IMR-90 (cell line): ENCODE data around the gene FOXI3.

ENCODE experiments used
- BHLHE40 ChIP-seq: fragments of 150-350 bp; IDR thresholded peaks from 2 replicates; pipeline ENCODE4 v1.6.1; 2016; ENCODE audit warnings: mild to moderate bottlenecking, low read depth, low read length
- CEBPB ChIP-seq: IDR thresholded peaks from 2 replicates; pipeline ENCODE4 v1.6.1; 2012; ENCODE audit warnings: low read depth, low read length, improper control_type of control experiment
- CHD1 ChIP-seq: IDR thresholded peaks from 2 replicates; pipeline ENCODE4 v1.6.1; 2012; ENCODE audit warnings: low read depth, low read length, improper control_type of control experiment
- CTCF ChIP-seq: conservative IDR thresholded peaks from 2 replicates; pipeline ENCODE4 v1.5.1; 2012; ENCODE audit warnings: mild to moderate bottlenecking, low read depth, low read length, improper control_type of control experiment
- FOS ChIP-seq: fragments of 150-350 bp; IDR thresholded peaks from 2 replicates; pipeline ENCODE4 v1.6.1; 2016; ENCODE audit warnings: low read depth, low read length
- MAFK ChIP-seq: IDR thresholded peaks from 2 replicates; pipeline ENCODE4 v1.6.1; 2012; ENCODE audit warnings: low read depth, low read length, improper control_type of control experiment
- MXI1 ChIP-seq: IDR thresholded peaks from 2 replicates; pipeline ENCODE4 v1.6.1; 2012; ENCODE audit warnings: low read depth, mild to moderate bottlenecking, low read length, moderate library complexity, borderline replicate concordance
- NFE2L2 ChIP-seq: fragments of 150-350 bp; IDR thresholded peaks from 2 replicates; pipeline ENCODE4 v1.6.1; 2016; ENCODE audit warnings: low read depth, mild to moderate bottlenecking, low read length
- POLR2A ChIP-seq: IDR thresholded peaks from 2 replicates; pipeline ENCODE4 v1.6.1; 2012; ENCODE audit warnings: mild to moderate bottlenecking, low read depth, low read length
- RCOR1 ChIP-seq: IDR thresholded peaks from 2 replicates; pipeline ENCODE4 v1.6.1; 2012; ENCODE audit warnings: mild to moderate bottlenecking, low read length, improper control_type of control experiment; ENCODE audit not compliant: insufficient replicate concordance
- SMC3 ChIP-seq: fragments of 150-350 bp; IDR thresholded peaks from 2 replicates; pipeline ENCODE4 v1.6.1; 2016; ENCODE audit warnings: low read depth, mild to moderate bottlenecking, antibody characterized with exemption, low read length, moderate library complexity
- USF2 ChIP-seq: fragments of 150-350 bp; IDR thresholded peaks from 2 replicates; pipeline ENCODE4 v1.6.1; 2017; ENCODE audit warnings: mild to moderate bottlenecking, antibody characterized with exemption, low read length, low read depth

GRCh38 chr2:88452980-88453582 lies 588 bp upstream of the FOXI3 start:
- TF ChIP-seq CTCF: no peak
- no peak for TF ChIP-seq FOS
- no peak for TF ChIP-seq CHD1
- TF ChIP-seq POLR2A: no peak
- no peak for TF ChIP-seq BHLHE40
- TF ChIP-seq NFE2L2: no peak
- TF ChIP-seq MAFK: no peak
- no peak for TF ChIP-seq RCOR1
- no peak for TF ChIP-seq MXI1
- TF ChIP-seq SMC3: no peak
- TF ChIP-seq USF2: no peak
- no peak for TF ChIP-seq CEBPB
